HK-2 (cell line): ENCODE data around the gene COX20.
"Not testable (repeated sequence)": the region's sequence is repeated elsewhere in the genome, so short reads cannot be mapped to it uniquely, and the experiment has no call there.

Experiments
- DNase-seq: peaks from one replicate; pipeline ENCODE4 v3.0.0-alpha.2; 2018; ENCODE audit not compliant: unreplicated experiment

Gene COX20

DNA sequence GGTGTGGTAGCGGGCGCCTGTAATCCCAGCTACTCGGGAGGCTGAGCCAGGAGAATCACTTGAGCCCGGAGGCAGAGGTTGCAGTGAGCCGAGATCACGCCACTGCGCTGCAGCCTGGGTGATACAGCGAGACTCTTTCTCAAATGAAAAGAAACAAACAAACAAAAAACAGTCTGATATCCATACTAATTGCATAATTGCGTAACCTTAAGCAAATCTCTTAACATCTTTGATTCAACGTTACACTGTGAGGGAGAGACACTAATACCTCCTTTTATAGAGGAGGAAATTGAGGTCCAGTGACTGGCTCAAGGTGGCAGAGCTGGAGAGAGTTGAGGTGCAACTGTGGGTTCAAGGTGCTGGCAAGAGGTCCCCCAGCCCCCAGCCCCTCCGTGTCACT, 12.6 kb upstream of the COX20 start:
- DNase-seq = no peak

DNA sequence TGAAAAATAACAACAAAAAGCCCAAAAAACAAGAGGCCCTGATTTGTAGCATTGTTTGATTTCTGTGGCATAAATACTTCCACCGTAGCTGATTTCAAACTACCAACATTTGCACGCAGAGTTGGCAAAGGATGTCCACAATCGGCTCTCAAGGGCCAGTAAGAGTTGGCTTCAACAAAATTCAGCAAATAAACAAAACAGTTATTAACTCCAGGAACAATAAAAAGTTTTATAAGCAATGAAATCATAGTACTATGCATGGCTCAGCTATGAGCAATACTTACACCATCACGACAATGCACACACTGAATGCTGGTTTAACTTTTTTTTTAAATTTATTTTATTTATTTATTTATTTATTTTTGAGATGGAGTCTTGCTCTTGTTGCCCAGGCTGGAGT, 8.7 kb upstream of the COX20 start:
- no peak for DNase-seq

DNA sequence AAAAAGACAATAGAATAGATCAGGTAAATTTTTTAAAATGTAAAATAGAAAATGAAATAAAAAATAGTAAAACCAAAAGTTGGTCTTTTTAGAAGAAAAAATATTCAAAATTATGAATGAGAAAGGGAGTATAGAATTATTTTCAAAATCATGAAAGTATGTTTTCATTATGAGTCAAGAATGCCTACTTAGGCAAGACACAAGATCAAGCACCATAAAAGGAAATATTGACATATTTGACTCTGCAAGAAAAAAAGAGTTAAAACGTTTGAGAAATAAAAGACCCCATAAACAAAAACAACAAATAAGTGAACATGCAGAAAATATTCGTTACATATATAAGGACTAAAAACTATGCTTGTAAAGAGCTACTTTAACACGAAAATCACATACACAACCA, 4.8 kb upstream of the COX20 start:
- no peak for DNase-seq

DNA sequence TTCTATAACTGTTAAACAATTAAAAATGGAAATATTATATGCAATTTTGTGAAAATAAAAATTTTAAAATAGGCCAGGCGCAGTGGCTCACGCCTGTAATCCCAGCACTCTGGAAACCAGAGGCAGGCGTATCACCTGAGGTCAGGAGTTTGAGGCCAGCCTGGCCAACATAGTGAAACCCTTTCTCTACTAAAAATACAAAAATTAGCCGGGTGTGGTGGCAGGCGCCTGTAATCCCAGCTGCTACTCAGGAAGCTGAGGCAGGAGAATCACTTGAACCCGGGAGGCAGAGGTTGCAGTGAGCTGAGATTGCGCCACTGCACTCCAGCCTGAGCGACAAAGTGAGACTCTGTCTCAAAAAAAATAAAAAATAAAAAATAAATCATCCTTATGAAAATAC, 2.2 kb upstream of the COX20 start:
- DNase-seq = not testable (repeated sequence)

DNA sequence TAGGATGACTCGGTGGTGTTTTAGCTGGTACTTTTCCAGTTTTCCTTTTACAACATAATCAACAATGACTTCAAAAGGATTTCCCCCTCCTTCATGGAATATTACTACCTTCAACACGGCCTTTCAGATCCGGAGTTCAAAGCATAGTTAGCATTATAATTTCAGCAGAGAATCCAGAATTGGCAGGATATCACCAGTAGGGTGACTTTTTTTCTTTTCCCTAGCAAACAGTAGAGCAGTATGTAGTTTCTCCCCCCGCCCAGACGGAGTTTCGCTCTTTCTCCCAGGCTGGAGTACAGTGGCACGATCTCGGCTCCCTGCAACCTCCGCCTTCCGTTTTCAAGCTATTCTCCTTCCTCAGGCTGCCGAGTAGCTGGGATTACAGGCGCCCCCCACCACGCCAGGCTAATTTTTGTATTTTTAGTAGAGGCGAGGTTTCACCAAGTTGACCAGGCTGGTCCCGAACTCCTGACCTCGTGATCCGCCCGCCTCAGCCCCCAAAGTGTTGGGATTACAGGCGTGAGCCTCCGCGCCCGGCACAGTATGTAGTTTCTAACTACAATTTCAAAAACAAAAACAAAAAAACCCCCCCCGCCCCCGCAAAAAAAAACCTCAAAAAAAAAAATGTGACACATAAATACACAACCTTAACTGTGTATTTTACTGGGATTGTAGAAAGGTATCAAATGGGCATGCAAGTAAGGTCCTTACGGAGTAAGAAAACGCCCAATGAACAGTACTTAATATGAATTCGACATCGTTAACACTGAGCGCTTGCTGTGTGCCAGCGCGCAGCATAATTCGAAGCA, 1.5 kb upstream of the COX20 start:
- peak; percentile 74 for DNase-seq

DNA sequence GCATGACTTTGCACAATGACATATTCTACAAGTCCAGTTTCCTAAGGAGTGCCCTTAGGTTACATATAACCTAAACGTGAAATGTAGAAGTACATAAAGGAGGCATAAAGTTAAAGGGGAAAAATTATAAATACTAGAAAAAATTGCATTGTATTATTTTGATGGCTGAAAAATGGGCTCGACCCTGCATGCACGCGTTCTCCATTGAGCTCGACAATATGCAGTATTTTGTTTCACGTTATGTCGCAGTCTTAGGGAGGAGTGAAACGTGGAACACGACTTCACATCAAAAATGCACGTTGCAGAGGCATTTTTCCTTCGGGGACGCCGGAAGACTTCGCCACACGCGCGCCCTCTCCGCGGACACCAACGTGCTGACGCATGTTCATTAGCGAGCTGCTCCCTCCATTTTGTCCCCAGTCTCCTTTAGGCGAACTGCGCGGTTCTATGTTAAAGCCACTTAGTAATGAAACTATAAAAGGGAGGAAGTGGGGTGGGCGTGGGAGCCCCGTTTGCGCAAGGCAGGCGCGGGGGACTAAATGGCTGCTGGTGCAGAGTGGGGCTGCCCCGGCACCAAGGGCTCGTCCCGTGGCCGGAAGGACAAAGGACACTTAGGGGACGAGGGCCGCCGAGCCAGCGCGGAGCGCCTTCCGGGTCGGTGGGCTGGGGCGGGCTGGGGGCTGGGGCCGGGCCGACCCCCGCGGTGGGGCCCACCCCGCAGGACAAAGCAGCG, 749 bp upstream of the COX20 start:
- no peak for DNase-seq

DNA sequence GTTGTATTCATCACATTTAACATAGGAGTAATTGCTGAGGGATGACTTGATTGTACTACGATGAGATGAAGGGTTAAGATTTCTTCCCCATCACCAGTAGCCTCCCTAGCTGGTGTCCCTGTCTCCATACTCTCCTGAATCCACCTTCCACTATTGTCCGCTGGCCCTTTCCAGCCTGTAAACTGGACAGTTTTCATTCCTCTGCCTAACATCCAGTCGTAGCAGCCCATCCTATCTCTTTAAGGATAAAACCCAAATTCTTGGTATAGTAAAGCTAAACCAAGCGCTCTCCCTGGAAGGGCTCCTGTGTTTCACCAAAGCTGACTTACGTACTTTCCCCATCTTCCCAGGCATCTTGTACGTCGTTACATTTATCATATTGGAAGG, 670 bp downstream of the COX20 start:
- peak; percentile 52 for DNase-seq

DNA sequence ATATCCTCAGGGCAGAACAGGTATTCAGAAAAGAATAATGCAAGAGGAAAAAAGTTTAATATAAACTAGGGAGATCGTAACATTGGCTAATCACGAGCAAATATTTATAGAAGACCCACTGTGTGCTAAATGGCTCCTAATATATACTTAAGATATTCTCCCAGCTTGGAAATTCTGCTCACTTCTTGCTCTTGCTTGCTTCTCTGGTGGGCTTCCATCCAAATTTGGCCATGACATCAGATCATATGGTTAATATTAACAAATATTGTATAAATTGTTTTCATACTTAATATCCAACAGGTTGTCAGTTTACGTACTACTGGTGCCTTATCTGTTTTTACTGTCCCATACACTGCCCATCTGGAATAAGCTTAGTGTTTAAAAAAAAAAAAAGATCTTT, 1.1 kb downstream of the COX20 start:
- DNase-seq = no peak

DNA sequence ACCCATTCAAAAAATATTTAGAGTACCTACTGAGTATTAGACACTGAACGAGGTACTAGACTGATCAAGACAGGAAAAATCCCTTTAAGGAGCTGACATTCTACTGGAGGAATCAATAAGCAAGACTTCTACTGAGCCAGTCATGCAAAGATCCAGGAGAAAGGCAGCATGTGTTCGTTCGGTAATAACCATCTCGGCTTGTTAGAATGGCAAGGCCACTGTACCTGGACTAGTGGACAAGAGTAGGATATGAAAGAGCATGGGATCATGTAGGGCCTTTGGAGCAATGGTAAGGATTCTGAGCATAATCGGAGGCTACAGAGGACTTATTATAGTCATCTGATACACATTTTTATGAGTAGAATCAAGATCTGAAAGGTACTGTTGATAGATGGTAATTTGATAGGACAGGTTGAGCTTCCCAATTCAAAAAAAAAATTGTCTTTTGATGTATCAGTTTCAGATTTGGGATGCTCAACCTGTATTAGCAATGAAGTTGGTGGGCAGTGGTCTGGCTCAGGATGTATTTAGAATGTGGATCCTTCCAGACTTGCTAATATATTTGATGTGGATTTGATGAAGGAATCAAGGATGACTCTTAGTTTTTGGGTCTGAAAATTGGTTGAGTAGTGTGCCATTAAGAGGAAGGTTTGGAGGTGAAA, 2.3 kb downstream of the COX20 start:
- no peak for DNase-seq

DNA sequence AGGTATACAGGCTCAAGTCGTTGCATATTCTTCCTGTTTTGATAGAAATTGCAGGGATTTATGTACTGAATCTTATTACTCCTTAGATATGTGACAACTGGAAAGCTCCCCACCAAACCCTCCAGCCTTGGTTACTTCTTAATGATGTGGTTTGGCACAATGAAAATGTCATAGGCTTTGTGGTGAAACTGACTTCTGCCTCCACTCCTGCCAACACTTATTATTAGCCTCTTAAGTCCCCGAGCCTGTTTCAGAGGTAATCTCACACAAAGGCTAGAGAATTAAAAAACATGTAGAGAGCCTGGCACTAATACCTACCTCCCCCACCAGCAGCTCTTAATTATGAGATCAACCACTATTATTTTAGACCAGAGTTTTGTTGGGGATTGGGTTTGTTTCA, 4.2 kb downstream of the COX20 start:
- no peak for DNase-seq

DNA sequence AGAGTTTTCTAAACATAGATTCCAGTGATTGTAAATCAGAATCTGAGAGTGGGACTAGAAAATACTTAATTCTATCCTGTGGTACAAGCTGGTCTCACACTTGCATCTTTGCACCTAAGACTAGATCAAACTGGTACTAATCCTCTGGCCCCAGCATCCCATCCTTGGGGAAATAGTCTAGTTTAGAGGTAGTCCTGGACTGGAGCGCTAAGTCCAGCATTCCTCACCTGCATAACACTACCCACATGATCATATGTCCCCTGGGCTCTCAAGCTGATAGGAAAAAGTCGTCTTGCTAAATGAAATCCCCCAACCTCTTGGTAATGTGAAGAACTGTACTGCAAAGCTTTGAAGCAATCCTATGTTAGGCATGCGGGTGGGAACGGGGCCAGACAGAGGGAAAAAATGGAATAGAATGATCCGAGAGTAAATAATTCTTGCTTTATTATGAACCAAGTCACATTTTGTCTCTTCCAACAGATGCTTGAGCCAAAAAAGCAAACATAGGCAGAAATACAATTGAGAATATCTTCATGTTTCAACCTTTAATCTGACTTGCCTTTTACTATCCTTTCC, 4.8 kb downstream of the COX20 start:
- DNase-seq = no peak

DNA sequence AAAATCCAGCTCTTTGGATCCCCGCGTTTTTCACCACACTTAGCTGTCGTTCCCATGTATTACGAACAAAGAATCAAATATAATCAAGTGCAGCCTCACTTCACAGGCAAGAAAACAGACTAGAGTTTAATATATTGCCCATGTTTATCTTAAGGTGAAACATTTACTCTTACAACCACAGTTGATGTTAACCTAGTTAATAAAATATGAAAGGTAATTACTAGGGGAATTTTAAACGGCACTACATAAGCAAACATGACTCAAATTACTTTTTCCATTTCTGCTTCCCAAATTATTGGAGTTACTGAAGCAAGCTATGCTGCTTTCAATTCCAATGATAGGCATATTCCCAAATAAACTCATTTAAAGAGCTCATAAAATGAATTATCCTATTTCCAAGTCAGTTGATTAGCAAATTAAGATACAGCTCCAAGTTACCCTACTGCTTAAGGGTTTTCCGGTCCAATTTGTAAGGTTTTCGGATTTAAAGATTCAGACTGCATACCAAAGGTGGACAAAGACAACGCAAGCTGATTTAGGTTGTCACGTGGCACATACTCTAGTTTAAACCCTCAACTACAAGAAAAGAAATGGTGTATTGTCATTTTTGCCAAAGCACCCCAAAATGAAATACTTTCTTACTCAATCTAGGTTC, 5.9 kb downstream of the COX20 start:
- no peak for DNase-seq

DNA sequence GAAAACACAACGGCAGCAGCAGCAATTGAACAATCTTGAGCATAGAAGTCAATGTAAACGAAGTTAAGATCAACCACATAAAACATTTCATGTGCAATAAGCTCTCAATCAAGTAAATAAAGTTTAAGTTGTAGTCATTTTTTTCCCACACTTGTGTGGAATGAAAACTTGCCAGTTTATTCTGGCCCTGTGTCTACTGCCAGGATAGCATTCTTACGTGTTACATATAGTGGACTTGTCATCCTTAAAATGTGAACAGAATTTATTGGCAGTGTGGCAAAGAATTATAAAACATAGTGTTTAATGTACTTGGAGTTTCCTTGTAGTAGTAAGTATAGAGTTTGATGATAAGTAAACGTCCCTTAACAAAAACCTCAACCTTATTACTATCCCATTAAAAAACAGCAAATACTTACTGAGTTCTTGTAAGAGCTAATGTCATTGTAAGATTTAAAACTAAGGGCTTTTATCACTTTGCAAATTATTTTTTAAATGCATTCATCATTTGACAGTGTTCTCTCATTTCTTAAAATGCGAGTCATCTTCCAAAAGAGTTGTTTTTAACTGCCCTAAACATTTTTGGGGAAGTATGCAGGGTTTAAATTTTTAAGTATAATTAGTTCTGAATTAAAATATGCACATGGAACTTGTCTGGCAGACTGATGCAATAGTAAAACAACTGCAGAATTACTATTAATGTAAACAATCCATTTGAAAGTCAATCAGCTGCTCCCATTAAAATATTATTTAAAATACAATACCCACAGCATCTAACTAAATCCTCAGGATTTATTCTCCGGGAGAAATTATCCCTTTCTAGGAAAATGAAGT, 7.9 kb downstream of the COX20 start:
- DNase-seq = no peak

DNA sequence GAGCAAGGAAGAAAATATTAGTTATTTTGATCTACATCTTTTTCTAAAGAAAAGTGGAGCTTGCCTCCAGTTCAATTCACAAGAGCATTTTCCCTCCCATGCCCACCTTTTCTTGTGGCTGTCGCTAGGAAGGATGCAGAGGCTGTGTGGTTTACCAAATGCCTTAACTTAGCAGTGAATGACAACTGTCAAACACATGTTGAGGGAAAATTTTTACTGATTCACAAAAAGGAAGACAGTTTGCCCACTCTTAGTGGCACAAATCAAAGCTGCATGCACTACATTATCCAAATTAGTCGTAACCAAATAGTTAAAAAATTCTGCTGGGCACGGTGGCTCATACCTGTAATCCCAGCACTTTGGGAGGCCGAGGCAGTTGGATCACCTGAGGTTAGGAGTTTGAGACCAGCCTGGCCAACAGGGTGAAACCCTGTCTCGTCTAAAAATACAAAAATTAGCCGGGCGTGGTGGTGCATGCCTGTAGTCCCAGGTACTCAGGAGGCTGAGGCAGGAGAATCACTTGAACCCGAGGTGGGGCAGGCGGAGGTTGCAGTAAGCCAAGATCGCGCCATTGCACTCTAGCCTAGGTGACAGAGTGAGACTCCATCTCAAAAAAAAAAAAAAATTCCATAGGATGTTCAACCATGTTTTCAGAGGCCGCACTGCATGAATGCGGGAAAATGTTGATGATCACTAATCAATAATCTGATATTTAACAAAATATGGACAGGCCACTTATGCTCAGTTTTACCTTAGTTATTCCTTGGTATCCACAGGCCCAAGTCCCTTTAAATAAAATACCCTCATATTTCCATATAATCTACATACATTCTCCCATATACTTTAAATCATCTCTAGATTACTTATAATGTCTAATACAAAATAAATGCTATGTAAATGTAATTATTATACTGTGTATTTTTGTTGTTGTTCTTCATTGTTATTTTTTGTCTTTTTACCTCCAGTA, 9.0 kb downstream of the COX20 start:
- DNase-seq = no peak

DNA sequence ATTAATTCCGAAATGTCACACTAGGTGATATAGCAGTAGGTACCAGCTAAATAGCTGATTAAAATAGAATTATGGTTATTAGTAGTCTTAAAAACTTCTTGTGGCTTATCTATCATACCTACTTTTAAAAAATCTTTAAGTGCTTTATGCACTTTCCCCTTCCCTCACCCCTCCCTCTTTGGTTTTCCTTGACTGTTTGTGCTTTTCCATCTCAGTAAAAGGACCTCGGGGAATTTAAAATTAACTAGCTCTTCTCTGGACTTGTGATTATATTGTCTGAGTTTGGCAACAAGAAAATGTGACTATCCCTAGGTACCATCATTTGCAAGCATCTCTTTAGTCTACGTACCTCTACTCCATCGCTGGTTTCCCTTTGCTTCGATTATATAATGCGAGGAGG, 11.2 kb downstream of the COX20 start:
- no peak for DNase-seq

DNA sequence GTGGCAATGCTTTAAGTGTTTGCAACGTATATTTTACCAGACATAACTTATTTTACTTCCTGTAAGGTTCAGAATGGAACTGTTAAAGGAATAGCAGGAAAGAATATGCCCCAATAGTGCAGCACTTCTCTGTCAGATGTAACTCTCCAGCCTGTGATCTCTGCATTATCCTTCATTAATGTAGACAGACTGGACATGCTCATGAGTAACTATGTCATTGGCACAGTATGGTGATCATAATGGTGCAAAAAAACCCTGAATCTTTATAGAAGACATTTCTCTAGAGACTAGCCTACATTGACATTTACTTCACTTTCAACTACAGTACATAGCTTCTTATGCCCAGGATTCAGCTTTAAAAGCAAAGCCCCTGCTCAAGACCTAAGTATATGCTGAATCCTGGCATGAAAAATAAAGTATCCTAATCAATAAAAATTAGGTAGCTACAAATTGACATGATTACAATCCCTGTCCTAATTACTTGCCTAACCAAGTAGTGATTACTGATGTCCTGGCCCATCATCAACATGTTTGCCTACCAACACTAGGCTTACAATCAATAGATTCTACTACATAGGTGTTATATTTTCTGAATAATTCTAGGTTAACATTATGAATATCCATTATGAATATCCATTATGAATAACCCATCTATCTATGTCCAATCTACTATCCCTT, 13.9 kb downstream of the COX20 start:
- DNase-seq = no peak

DNA sequence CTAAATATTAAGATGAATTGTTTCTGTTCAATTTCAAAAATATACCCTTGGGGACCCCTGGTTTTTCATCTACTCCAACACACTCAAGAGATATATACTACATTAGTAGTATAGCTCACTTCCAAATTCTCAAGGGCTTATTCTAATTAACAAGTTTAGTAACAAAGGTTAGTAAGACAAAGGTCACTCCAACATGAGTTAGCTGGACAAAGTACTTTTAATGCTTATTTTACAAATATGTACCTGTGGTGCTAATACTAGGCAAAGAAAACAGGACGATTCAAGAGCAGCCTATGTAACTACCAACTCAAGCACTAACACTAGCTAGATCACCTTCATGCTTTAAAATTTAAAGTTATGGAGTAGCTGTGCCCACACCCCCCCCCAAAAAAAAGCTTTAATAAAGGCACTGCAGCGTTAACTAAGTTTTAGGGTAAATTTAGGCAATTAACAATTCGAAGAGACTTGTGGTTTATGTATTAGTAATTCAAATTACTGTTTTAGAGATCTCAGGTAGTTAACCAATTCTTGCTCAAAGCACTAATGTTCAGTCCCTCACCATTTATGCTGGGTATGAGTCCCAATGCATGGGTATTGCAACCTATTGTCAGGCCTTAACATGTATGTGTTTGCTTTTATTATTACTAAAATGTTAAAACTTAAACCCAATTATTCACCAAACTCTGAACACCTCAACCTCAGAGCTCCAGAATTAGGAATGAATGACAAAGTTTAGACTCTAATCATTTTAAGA, 14.8 kb downstream of the COX20 start:
- DNase-seq = no peak

DNA sequence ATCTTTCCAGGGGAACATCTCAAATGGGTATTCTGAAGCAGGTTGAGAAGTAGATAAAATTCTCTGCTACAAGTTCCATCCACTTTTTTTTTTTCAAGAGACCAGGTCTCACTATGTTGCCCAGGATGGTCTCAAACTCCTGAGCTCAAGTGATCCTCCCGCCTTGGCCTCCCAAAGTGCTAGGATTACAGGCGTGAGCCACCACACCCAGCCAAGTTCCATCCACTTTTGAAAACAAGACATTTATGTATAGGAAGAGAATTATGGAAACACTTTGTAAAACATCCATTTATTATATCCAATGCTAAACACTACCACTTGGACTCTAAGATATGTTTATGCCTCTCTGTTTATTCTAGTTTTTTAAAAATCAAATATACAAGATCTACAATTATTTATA, 15.4 kb downstream of the COX20 start:
- DNase-seq = no peak
